GM23338 (cell line): ENCODE data around the gene RXRB. TPM values are rescaled to one million over a fixed set of nuclear protein-coding genes. Genes with fewer than 3 reads are reported as not detected.

ENCODE experiments used
- ATAC-seq: fragments of 200-7000 bp; cut with Tn5 transposase; 3 replicates; pipeline ENCODE4 v1.9.1; 2020
- DNase-seq: peaks from one replicate; pipeline ENCODE4 v3.0.0-alpha.2; 2015; ENCODE audit warnings: low spot score
- H2AFZ ChIP-seq: fragments of 200-600 bp; sonication (generic); 2 replicates; pipeline ENCODE4 v1.8.0; 2016; ENCODE audit warnings: antibody characterized with exemption, mild to moderate bottlenecking, moderate library complexity
- H3F3A ChIP-seq: fragments of 200-600 bp; sonication (generic); replicated peaks from 2 replicates; pipeline ENCODE4 v1.8.0; 2017; ENCODE audit warnings: antibody characterized with exemption, mixed run types, low read depth
- H3K27ac ChIP-seq: fragments of 200-600 bp; sonication (generic); 2 replicates; pipeline ENCODE4 v1.6.1; 2016; ENCODE audit warnings: low read depth
- H3K27me3 ChIP-seq: fragments of 200-600 bp; sonication (generic); 2 replicates; pipeline ENCODE4 v1.8.0; 2016; ENCODE audit warnings: mild to moderate bottlenecking, mixed run types, moderate library complexity; ENCODE audit not compliant: insufficient read depth
- H3K36me3 ChIP-seq: fragments of 200-600 bp; sonication (generic); 2 replicates; pipeline ENCODE4 v1.8.0; 2016; ENCODE audit warnings: mild to moderate bottlenecking; ENCODE audit not compliant: insufficient read depth
- H3K4me1 ChIP-seq: fragments of 200-600 bp; sonication (generic); 2 replicates; pipeline ENCODE4 v1.8.0; 2016; ENCODE audit warnings: mild to moderate bottlenecking, moderate library complexity; ENCODE audit not compliant: insufficient read depth
- H3K4me2 ChIP-seq: fragments of 200-600 bp; sonication (generic); 2 replicates; pipeline ENCODE4 v1.7.1; 2017; ENCODE audit warnings: mixed run types
- H3K4me3 ChIP-seq: fragments of 200-600 bp; sonication (generic); 2 replicates; pipeline ENCODE4 v1.6.1; 2016; ENCODE audit warnings: mixed run types
- H3K79me2 ChIP-seq: fragments of 200-600 bp; sonication (generic); replicated peaks from 2 replicates; pipeline ENCODE4 v1.8.0; 2017; ENCODE audit warnings: mild to moderate bottlenecking; ENCODE audit not compliant: insufficient read depth
- H3K9me2 ChIP-seq: fragments of 200-600 bp; sonication (generic); 2 replicates; pipeline ENCODE4 v1.8.0; 2017; ENCODE audit not compliant: insufficient read depth
- H4K20me1 ChIP-seq: fragments of 200-600 bp; sonication (generic); replicated peaks from 2 replicates; pipeline ENCODE4 v1.8.0; 2017; ENCODE audit warnings: mild to moderate bottlenecking; ENCODE audit not compliant: insufficient read depth
- H3K27ac Mint-ChIP-seq: 2 replicates; pipeline ENCODE4 v1.8.0; 2020; ENCODE audit warnings: inconsistent platforms, mild to moderate bottlenecking, moderate library complexity, mixed read lengths
- H3K27me3 Mint-ChIP-seq: 3 replicates; pipeline ENCODE4 v1.8.0; 2022; ENCODE audit warnings: low read depth, mild to moderate bottlenecking, moderate library complexity, mixed read lengths, inconsistent platforms; ENCODE audit not compliant: insufficient read depth, poor library complexity
- H3K36me3 Mint-ChIP-seq: 3 replicates; pipeline ENCODE4 v1.8.0; 2021; ENCODE audit warnings: low read depth, mild to moderate bottlenecking, inconsistent platforms, moderate library complexity, mixed read lengths
- H3K4me1 Mint-ChIP-seq: 3 replicates; pipeline ENCODE4 v1.8.0; 2020; ENCODE audit warnings: mild to moderate bottlenecking, inconsistent platforms, mixed read lengths
- H3K4me3 Mint-ChIP-seq: 3 replicates; pipeline ENCODE4 v1.8.0; 2021; ENCODE audit warnings: moderate library complexity, mild to moderate bottlenecking, inconsistent platforms, mixed read lengths
- H3K9me3 Mint-ChIP-seq: 3 replicates; pipeline ENCODE4 v1.8.0; 2020; ENCODE audit warnings: moderate library complexity, mild to moderate bottlenecking, inconsistent platforms, mixed read lengths
- CREB1 ChIP-seq: fragments of 250-450 bp; sonication (Bioruptor Pico); IDR thresholded peaks from 2 replicates; pipeline ENCODE4 v1.5.0; 2020; ENCODE audit warnings: low read depth, mild to moderate bottlenecking, moderate library complexity
- EZH2phosphoT487 ChIP-seq: fragments of 200-600 bp; sonication (generic); IDR thresholded peaks from one replicate; pipeline ENCODE4 v1.8.1; 2018; ENCODE audit warnings: antibody characterized with exemption; ENCODE audit not compliant: unreplicated experiment
- NANOG ChIP-seq: IDR thresholded peaks from 2 replicates; pipeline ENCODE4 v1.6.1; 2016; ENCODE audit warnings: antibody characterized with exemption, borderline replicate concordance
- STAT1 ChIP-seq: IDR thresholded peaks from one replicate; pipeline ENCODE4 v1.6.1; 2016; ENCODE audit warnings: antibody characterized with exemption; ENCODE audit not compliant: unreplicated experiment
- ZNF114 ChIP-seq: fragments of 250-450 bp; sonication (Bioruptor Pico); IDR thresholded peaks from 2 replicates; pipeline ENCODE4 v1.5.0; 2020; ENCODE audit warnings: mild to moderate bottlenecking, moderate library complexity
- ZNF331 ChIP-seq: fragments of 250-450 bp; sonication (Bioruptor Pico); IDR thresholded peaks from 2 replicates; pipeline ENCODE4 v1.5.0; 2020; ENCODE audit warnings: low read depth, mild to moderate bottlenecking, moderate library complexity
- polyA plus RNA-seq: library from polyadenylated mRNA; unstranded; fragments of >200 nt; fragmentation: Nextera tagmentation; extraction: Ambion mirVana; gene quantifications from 2 replicates; pipeline ENCODE4 v1.2.1, GENCODE V29; 2016
- total RNA-seq: library from RNA; depleted of rRNA; stranded (reverse); fragments of >200 nt; shearing (Covaris generic); gene quantifications from 2 replicates; pipeline ENCODE4 v1.2.3, GENCODE V29; 2014
- TF ChIP-seq, protein P1 (sequence below): IDR thresholded peaks from 2 replicates; pipeline ENCODE4 v1.6.1; 2016; ENCODE audit warnings: antibody characterized with exemption
- TF ChIP-seq, protein P2 (sequence below): IDR thresholded peaks from one replicate; pipeline ENCODE4 v1.6.1; 2018; ENCODE audit warnings: antibody characterized with exemption; ENCODE audit not compliant: unreplicated experiment
- TF ChIP-seq, protein P3 (sequence below): fragments of 250-450 bp; sonication (Bioruptor Pico); IDR thresholded peaks from 2 replicates; pipeline ENCODE4 v1.5.0; 2020; ENCODE audit warnings: mild to moderate bottlenecking, moderate library complexity

RXRB gene
- total and polyA plus RNA-seq, 2 experiments from 2014 or later, result 6.9 to 11.6 TPM

DNA sequence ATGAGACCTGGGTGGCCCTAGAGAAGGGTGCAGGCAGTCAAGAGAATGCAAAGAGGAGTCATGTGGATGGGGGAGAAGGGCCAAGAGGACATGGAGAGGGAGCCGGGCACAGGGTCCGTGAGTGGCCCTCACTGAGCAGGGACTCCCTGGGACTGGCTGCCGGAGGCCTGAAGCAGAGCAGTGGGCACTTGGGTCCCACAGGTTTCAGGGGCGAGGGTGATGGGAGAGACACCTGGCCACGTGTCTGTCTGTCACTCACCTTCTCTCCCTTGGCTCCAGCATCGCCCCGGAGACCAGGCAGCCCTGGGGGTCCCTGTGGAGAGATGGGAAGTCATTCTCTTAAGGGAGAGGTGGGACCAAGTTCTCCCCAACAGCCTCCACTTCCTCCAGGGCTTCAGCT, 33.7 kb downstream of the RXRB start:
- H3K4me1 ChIP-seq, result peaks cover 5% of the 10 kb centered on the region; the same call in 1 of the 2 replicates
- Mint-ChIP-seq H3K4me3 (no peak overlapping the region), H3K36me3 (no peaks in the 10 kb centered on the region), H3K9me3 (no peaks in the 10 kb centered on the region; the same call in 1 of the 3 replicates), H3K4me1 (peaks cover 8% of the 10 kb centered on the region; the same call in 2 of the 3 replicates), H3K27ac (no peak overlapping the region), H3K27me3 (peaks cover 15% of the 10 kb centered on the region)
- no peak overlapping the region for H3K4me3 ChIP-seq
- no peaks in the 10 kb centered on the region for H4K20me1 ChIP-seq
- peaks cover 9% of the 10 kb centered on the region for H3K27me3 ChIP-seq
- ATAC-seq, result no peak
- no peak overlapping the region for H2AFZ ChIP-seq
- H3K27ac ChIP-seq, result no peak overlapping the region
- no peaks in the 10 kb centered on the region for H3K79me2 ChIP-seq
- no peaks in the 10 kb centered on the region for H3K36me3 ChIP-seq
- no peak overlapping the region for H3K4me2 ChIP-seq
- no peaks in the 10 kb centered on the region for H3F3A ChIP-seq
- no peak for DNase-seq
- no peaks in the 10 kb centered on the region for H3K9me2 ChIP-seq
- TF ChIP-seq, protein P1, sequence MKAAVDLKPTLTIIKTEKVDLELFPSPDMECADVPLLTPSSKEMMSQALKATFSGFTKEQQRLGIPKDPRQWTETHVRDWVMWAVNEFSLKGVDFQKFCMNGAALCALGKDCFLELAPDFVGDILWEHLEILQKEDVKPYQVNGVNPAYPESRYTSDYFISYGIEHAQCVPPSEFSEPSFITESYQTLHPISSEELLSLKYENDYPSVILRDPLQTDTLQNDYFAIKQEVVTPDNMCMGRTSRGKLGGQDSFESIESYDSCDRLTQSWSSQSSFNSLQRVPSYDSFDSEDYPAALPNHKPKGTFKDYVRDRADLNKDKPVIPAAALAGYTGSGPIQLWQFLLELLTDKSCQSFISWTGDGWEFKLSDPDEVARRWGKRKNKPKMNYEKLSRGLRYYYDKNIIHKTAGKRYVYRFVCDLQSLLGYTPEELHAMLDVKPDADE, result no peak
- TF ChIP-seq, protein P2, sequence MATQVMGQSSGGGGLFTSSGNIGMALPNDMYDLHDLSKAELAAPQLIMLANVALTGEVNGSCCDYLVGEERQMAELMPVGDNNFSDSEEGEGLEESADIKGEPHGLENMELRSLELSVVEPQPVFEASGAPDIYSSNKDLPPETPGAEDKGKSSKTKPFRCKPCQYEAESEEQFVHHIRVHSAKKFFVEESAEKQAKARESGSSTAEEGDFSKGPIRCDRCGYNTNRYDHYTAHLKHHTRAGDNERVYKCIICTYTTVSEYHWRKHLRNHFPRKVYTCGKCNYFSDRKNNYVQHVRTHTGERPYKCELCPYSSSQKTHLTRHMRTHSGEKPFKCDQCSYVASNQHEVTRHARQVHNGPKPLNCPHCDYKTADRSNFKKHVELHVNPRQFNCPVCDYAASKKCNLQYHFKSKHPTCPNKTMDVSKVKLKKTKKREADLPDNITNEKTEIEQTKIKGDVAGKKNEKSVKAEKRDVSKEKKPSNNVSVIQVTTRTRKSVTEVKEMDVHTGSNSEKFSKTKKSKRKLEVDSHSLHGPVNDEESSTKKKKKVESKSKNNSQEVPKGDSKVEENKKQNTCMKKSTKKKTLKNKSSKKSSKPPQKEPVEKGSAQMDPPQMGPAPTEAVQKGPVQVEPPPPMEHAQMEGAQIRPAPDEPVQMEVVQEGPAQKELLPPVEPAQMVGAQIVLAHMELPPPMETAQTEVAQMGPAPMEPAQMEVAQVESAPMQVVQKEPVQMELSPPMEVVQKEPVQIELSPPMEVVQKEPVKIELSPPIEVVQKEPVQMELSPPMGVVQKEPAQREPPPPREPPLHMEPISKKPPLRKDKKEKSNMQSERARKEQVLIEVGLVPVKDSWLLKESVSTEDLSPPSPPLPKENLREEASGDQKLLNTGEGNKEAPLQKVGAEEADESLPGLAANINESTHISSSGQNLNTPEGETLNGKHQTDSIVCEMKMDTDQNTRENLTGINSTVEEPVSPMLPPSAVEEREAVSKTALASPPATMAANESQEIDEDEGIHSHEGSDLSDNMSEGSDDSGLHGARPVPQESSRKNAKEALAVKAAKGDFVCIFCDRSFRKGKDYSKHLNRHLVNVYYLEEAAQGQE, result no peak
- no peak for TF ChIP-seq NANOG
- TF ChIP-seq EZH2phosphoT487, result no peak
- TF ChIP-seq ZNF114, result no peak
- TF ChIP-seq STAT1, result no peak
- TF ChIP-seq, protein P3, sequence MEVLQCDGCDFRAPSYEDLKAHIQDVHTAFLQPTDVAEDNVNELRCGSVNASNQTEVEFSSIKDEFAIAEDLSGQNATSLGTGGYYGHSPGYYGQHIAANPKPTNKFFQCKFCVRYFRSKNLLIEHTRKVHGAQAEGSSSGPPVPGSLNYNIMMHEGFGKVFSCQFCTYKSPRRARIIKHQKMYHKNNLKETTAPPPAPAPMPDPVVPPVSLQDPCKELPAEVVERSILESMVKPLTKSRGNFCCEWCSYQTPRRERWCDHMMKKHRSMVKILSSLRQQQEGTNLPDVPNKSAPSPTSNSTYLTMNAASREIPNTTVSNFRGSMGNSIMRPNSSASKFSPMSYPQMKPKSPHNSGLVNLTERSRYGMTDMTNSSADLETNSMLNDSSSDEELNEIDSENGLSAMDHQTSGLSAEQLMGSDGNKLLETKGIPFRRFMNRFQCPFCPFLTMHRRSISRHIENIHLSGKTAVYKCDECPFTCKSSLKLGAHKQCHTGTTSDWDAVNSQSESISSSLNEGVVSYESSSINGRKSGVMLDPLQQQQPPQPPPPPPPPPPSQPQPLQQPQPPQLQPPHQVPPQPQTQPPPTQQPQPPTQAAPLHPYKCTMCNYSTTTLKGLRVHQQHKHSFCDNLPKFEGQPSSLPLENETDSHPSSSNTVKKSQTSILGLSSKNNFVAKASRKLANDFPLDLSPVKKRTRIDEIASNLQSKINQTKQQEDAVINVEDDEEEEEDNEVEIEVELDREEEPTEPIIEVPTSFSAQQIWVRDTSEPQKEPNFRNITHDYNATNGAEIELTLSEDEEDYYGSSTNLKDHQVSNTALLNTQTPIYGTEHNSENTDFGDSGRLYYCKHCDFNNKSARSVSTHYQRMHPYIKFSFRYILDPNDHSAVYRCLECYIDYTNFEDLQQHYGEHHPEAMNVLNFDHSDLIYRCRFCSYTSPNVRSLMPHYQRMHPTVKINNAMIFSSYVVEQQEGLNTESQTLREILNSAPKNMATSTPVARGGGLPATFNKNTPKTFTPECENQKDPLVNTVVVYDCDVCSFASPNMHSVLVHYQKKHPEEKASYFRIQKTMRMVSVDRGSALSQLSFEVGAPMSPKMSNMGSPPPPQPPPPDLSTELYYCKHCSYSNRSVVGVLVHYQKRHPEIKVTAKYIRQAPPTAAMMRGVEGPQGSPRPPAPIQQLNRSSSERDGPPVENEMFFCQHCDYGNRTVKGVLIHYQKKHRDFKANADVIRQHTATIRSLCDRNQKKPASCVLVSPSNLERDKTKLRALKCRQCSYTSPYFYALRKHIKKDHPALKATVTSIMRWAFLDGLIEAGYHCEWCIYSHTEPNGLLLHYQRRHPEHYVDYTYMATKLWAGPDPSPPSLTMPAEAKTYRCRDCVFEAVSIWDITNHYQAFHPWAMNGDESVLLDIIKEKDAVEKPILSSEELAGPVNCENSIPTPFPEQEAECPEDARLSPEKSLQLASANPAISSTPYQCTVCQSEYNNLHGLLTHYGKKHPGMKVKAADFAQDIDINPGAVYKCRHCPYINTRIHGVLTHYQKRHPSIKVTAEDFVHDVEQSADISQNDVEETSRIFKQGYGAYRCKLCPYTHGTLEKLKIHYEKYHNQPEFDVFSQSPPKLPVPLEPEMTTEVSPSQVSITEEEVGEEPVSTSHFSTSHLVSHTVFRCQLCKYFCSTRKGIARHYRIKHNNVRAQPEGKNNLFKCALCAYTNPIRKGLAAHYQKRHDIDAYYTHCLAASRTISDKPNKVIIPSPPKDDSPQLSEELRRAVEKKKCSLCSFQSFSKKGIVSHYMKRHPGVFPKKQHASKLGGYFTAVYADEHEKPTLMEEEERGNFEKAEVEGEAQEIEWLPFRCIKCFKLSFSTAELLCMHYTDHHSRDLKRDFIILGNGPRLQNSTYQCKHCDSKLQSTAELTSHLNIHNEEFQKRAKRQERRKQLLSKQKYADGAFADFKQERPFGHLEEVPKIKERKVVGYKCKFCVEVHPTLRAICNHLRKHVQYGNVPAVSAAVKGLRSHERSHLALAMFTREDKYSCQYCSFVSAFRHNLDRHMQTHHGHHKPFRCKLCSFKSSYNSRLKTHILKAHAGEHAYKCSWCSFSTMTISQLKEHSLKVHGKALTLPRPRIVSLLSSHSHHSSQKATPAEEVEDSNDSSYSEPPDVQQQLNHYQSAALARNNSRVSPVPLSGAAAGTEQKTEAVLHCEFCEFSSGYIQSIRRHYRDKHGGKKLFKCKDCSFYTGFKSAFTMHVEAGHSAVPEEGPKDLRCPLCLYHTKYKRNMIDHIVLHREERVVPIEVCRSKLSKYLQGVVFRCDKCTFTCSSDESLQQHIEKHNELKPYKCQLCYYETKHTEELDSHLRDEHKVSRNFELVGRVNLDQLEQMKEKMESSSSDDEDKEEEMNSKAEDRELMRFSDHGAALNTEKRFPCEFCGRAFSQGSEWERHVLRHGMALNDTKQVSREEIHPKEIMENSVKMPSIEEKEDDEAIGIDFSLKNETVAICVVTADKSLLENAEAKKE (CRISPR knock-in tag), result no peak
- TF ChIP-seq ZNF331 (CRISPR knock-in tag), result no peak
- no peak for TF ChIP-seq CREB1 (CRISPR knock-in tag)
